NCI-H187 (cell line): ENCODE results near the gene BTAF1.
"Not testable (repeated sequence)": the region's sequence is repeated elsewhere in the genome, so short reads cannot be mapped to it uniquely, and the experiment has no call there.

ENCODE experiments used
- DNase-seq, 2 experiments: peaks; one replicate each; lab custom pipeline; 2025; lab: John Stamatoyannopoulos, UW

BTAF1 gene

GRCh38 chr10:91978585-91978984 lies 55.0 kb downstream of the BTAF1 start:
- DNase-seq: no peak

GRCh38 chr10:91980319-91980718 lies 56.7 kb downstream of the BTAF1 start:
- DNase-seq: no peak

GRCh38 chr10:91983416-91983815 lies 59.8 kb downstream of the BTAF1 start:
- DNase-seq: no peak

- DNase-seq: no peak
These were observed 63.9 kb downstream of the BTAF1 start for GRCh38 chr10:91987397-91988037.

DNA sequence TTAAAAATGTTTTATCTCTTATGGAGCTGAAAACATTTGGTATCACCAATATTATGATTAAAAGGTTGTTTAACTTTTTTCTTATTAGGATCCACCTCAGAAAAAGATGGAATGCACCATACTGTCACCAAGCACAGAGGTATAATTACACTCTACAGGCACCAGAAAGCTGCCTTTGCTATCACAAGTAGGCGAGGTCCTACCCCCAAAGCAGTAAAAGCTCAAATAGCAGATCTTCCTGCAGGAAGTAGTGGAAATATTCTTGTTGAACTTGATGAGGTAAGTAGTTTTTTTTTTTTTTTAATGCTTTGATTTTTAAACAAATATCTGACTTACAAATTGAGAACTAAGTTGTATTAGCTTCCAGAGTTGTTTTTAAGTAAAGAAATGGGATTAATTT lies 68.5 kb downstream of the BTAF1 start:
- no peak for DNase-seq

DNA sequence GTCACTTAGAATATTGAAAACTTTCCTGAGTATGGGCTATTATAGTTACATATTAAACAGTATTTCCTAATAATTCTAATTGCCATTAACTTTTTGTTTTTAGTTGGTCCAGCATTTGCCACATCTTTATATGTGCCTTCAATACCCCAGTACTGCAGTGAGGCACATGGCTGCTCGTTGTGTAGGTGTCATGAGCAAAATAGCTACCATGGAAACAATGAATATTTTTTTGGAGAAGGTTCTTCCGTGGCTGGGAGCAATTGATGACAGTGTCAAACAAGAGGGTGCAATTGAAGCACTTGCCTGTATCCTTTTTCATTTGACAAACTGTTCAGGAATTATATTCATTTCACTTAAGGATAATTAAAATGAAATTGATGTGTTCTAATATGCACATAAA lies 72.7 kb downstream of the BTAF1 start:
- DNase-seq: no peak

GRCh38 chr10:92001581-92001980 lies 78.0 kb downstream of the BTAF1 start:
- DNase-seq: no peak

DNA sequence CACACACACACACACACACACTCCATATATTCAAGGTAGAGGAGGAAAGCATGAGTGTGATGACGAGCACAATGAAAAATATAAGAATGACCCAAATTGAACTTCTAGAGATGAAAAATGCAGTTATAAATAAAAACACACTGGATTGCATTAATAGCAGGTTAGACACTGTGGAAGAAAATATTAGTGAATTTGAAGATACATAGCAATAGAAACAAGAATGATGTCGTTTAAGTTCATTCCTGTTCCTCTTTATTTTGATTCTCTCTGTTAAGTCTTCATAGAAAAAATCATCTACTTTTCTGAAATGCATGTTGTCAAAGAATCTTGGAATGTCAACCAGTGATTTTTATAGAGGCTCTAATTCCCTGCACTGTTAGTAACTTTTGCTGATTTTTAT lies 78.4 kb downstream of the BTAF1 start:
- no peak for DNase-seq

DNA sequence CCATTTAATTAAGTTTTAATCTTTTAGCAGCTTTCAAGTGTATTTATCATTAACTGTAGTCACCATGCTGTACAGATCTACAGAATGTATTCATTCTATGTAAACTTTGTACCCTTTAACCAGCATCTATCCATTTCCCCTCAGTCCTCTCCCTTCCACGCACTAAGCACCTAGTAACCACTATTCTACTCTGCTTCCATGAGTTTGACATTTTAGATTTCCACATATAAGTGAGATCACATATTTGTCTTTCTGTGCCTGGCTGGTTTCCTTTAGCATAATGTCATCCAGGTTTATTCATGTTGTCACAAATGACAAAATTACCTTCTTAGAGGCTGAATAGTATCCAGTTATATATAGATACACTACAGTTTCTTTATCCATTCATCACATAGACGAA lies 79.7 kb downstream of the BTAF1 start:
- no peak for DNase-seq

GRCh38 chr10:92005978-92006377 lies 82.4 kb downstream of the BTAF1 start:
- no peak for DNase-seq

- DNase-seq: no peak
These were observed 85.9 kb downstream of the BTAF1 start for GRCh38 chr10:92009445-92009844.

DNA sequence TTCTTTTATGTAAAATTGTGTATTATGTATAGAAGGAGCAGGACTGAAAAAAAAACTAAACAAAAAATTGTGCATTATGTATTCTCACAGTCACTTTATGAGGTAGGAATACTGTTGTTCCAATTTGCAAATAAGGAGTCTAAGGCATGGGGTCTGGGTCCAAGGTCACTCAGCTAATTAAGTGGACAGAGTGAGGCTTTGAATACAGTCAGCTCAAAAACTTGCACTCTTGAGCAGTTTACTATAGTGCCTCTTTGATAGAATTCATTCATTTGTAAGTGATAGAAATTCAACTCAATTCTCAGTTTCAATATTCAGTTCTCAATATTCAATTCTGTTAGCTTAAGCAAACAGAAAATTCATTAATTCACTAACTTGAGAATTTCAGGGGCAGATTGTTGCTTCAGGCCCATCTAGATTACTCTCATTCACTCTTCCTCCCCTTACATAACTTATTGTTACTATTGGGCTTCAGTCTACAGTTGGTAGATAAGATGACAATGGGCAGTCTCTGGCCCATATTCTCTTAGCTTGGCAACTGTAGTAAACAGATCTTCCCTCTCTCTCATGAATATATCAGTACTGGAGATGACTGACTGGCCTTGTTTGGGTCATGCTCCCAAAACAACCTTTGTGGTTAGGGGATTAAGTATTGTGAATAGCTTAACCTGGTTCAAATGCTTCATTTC lies 86.6 kb downstream of the BTAF1 start:
- no peak for DNase-seq

GRCh38 chr10:92011560-92012214 lies 88.1 kb downstream of the BTAF1 start:
- DNase-seq: no peak

GRCh38 chr10:92014620-92015019 lies 91.0 kb downstream of the BTAF1 start:
- no peak for DNase-seq

DNA sequence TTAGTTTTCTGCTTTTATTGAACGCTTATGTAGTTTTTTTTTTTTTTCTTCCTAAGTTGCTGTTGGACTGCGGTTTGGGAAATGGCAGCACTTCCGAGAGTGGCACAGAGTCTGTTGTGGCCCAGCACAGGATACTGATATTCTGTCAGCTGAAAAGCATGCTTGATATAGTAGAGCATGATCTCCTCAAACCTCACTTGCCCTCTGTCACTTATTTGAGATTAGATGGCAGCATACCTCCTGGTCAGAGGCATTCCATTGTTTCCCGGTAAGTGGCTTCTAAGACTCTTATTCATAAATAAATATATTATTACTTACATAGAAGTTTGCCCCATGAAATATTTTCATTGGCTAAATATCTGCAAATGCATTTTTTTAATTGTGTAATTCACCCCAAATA lies 101.1 kb downstream of the BTAF1 start:
- DNase-seq: no peak

GRCh38 chr10:92025340-92025739 lies 101.8 kb downstream of the BTAF1 start:
- not testable (repeated sequence) for DNase-seq

- DNase-seq: no peak
These were observed 103.6 kb downstream of the BTAF1 start for GRCh38 chr10:92027141-92027540.

DNA sequence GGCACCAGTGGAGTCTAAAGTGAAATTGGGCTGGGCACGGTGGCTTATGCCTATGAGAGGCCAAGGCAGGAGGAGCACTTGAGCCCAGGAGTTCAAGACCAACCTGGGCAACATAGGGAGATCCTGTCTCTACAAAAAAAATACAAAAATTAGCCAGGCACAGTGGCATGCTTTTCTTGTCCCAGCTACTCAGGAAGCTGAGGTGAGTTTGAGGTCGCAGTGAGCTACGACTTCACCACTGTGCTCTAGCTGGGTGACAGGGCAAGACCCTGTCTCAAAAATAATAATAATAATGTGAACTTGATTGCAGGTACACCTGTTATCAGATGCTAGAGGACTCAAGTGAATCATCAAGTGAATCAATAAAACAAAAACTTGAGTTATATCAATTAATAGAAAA lies 108.0 kb downstream of the BTAF1 start:
- no peak for DNase-seq

DNA sequence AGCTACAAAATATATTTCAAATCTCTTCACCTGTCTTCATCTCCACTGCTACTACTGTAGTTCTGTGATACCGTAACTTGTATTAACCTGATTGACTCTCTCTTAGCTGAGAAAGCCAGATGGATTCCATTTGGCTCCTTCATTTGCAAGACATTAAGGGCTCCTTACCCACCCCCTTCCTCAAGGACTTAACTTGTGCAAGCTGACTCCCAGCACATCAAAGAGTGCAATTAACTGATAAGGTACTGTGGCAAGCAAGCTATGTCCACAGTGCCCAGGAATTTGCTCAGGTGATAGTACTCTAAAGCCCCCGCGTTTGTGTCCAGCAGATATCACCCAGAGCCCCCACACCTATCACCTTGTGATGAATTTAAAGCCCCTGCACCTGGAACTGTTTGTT lies 109.5 kb downstream of the BTAF1 start:
- not testable (repeated sequence) for DNase-seq

DNA sequence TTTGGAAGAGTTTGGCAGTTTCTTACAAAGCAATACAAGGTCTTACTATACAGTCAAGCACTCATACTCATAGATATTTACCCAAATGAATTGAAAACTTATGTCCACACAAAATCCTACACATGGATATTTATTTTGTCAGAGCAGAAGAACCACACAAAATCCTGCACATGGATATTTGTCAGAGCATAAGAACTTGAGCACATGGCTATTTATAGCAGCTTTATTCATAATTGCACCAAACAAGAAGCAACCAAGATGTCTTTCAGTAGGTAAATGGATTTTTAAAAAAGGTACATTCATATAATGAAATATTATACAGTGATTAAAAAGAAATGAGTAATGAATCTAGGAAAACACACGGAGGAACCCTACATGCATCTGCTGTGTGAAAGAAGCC lies 115.4 kb downstream of the BTAF1 start:
- no peak for DNase-seq

DNA sequence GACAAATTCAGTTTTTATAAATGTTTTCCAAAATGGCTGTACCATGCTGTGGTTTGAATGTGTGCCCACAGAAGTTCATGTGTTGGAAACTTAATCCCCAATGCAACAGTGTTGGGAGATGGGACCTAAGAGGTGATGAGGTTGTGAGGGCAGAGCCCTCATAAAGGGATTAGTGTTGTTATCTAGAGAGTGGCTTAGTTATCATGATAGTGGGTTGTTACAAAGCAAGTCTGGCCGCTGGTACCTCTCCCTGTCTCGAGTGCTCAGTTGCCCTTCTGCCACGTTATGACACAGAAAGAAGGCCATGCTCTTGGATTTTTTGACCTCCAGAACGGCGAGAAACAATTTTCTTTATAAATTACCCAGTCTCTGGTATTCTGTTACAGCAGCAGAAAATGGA lies 119.0 kb downstream of the BTAF1 start:
- no peak for DNase-seq

DNA sequence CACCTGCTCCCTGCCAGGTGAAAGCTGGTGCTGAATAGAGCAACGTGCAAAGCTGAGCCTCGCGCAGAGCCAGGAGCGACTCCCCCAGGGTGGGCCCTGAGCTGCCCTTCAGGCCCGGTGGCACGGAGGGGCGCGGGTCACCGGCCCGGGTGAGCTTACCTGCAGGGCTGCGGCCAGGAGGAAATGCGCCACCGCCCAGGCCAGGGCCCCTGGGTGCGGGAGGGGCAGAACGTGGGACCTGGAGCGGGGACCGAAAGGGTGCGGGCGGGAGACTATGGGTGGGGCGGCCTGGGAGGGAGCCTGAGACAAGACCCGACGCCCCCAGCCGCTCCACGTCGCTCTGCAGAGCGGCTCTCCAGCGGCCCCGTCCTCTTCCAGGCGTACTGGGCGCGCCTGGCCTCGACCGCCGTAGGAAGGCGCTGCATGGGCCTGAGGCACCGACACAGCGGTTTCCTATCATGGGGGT lies 122.1 kb downstream of the BTAF1 start:
- no peak for DNase-seq

- no peak for DNase-seq
These were observed 123.6 kb downstream of the BTAF1 start for GRCh38 chr10:92047215-92047614.
